ENCODE measurements around the gene C3orf70.

DNA sequence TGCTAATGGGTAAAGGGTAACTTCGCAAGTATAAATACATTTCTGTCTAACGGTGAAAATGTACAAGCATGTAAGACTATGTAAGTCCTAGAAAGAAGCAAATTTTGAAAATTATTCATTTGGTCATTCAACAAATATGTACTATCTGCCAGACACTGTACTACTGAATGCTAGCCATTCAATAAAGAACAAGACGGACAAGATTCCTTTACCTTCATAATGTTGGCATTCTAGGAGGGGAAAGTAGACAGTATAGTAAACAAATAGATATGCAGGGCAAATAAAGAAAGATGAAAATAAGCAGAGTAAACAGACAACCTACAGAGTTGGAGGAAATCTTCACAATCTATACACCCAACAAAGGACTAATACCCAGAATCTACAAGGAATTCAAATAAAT, 32.7 kb downstream of the C3orf70 start:
- TF ChIP-seq GABPA (IDR thresholded peaks at IDR 0.05; ENCODE audit: low read depth) = no peak
- TF ChIP-seq, protein P1, sequence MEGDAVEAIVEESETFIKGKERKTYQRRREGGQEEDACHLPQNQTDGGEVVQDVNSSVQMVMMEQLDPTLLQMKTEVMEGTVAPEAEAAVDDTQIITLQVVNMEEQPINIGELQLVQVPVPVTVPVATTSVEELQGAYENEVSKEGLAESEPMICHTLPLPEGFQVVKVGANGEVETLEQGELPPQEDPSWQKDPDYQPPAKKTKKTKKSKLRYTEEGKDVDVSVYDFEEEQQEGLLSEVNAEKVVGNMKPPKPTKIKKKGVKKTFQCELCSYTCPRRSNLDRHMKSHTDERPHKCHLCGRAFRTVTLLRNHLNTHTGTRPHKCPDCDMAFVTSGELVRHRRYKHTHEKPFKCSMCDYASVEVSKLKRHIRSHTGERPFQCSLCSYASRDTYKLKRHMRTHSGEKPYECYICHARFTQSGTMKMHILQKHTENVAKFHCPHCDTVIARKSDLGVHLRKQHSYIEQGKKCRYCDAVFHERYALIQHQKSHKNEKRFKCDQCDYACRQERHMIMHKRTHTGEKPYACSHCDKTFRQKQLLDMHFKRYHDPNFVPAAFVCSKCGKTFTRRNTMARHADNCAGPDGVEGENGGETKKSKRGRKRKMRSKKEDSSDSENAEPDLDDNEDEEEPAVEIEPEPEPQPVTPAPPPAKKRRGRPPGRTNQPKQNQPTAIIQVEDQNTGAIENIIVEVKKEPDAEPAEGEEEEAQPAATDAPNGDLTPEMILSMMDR (IDR thresholded peaks at IDR 0.05; ENCODE audit: insufficient read depth, low read length) = no peak
- no peak for TF ChIP-seq POLR2AphosphoS5 (IDR thresholded peaks at IDR 0.05; ENCODE audit: low read depth)
